Endometrial microvascular endothelial cells (primary cell): ENCODE measurements around the gene CD68. TPM values are rescaled to one million over a fixed set of nuclear protein-coding genes. Genes with fewer than 3 reads are reported as not detected.

Experiments used
- in situ Hi-C: cut with HindIII; loops from 2 replicates; pipeline ENCODE4 v1.10.0; 2017; ENCODE audit warnings: low sequenced_read_pairs, low pct_unique_long_range_greater_than_20kb; ENCODE audit errors: inconsistent ontology term
- total RNA-seq: library from RNA; depleted of rRNA; stranded (reverse); fragments of >200 nt; gene quantifications from one replicate; pipeline ENCODE4 v1.2.3, GENCODE V29; 2015; ENCODE audit errors: inconsistent ontology term

The CD68 gene
- total RNA-seq, 1 donor from 2014 or later = 22.9 TPM

DNA sequence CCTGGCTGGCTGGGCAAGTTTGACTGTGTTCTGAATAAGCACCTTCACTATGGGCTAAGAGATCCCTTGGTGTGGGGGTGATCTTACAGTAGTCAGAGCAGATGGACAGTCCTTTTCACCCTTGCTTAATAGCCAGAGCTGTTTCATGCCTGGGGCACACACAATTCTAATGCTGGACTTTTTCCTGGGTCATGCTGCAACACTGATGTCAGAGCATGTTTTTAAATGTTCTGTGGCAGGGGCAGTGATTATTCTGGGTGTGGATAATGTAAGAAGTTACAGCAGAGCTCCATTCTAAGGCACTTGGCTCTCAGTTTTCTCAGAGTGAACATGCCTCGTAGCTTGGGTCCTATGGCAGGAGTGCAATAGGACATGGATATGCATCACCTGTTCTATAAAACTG lies 4.0 kb upstream of the CD68 start:
- in situ Hi-C loops = no loop called here

DNA sequence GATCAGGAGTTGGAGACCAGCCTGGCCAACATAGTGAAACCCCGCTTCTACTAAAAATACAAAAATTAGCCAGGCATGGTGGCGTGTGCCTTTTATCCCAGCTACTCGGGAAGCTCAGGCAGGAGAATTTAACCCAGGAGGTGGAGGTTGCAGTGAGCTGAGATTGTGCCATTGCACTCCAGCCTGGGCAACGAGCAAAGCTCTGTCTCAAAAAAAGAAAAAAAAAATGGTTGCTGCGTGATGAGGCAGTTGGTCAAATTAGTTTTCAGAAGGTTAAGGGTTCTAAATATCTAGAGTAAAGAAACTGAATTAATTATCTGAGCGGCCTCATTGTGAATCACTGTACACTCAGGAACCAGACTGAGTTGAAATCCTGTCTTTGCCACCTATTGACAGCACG lies 3.5 kb upstream of the CD68 start:
- in situ Hi-C loops = no loop called here

DNA sequence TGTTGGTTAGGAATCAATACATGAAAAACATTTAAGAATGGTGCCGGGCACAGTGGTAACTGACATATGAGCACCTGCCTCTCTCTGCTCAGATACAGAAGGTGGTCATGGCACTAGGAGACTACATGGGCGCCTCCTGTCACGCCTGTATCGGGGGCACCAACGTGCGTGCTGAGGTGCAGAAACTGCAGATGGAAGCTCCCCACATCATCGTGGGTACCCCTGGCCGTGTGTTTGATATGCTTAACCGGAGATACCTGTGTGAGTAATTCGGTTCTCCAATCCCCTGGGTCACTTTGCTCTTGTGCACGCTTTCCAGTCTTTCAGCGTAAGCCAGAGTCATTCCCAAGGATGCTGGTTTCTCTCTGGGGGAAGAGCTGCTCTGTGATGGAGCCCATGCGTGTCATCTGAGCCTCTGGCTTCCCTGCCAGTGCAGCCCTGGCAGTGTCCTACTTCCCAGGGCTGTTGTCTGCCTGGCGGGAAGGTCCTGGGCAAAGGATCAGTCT lies 3.0 kb upstream of the CD68 start:
- in situ Hi-C loops = no loop called here

DNA sequence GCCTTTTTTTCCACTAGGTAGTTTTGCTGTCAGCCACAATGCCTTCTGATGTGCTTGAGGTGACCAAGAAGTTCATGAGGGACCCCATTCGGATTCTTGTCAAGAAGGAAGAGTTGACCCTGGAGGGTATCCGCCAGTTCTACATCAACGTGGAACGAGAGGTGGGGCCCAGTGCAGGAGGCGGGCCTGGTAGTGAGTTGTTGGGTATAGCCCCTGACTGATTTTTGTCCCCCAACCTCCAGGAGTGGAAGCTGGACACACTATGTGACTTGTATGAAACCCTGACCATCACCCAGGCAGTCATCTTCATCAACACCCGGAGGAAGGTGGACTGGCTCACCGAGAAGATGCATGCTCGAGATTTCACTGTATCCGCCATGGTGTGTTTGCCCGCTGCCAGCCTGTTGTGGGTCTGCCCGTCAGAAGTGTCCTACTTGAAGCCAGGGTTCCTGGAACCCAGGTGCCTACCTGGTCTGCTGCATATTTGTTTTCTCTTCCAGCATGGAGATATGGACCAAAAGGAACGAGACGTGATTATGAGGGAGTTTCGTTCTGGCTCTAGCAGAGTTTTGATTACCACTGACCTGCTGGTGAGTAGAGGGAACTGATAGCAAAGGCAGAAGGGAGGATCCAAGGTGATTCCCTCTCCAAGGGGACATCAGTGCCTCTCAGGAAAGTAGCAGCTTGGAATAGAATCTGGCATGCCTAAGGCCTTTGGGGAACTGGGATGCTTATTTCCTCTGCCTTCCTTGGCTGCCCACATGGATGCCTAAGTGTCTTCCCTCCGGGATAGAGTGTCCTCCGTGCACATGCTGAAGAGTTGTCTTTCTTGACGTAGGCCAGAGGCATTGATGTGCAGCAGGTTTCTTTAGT lies 1.9 kb upstream of the CD68 start:
- in situ Hi-C loops = no loop called here

DNA sequence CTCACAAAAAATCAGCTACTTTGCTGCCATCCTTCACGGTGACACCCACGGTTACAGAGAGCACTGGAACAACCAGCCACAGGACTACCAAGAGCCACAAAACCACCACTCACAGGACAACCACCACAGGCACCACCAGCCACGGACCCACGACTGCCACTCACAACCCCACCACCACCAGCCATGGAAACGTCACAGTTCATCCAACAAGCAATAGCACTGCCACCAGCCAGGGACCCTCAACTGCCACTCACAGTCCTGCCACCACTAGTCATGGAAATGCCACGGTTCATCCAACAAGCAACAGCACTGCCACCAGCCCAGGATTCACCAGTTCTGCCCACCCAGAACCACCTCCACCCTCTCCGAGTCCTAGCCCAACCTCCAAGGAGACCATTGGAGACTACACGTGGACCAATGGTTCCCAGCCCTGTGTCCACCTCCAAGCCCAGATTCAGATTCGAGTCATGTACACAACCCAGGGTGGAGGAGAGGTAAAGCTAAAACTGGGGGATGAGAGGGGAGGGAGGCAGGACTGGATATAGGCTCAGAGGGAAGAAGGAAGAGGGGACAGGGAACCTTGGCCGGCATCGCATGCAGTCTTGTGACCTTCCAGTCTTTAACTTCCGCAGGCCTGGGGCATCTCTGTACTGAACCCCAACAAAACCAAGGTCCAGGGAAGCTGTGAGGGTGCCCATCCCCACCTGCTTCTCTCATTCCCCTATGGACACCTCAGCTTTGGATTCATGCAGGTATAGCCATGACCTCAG lies 581 bp downstream of the CD68 start:
- in situ Hi-C loops = no loop called here

DNA sequence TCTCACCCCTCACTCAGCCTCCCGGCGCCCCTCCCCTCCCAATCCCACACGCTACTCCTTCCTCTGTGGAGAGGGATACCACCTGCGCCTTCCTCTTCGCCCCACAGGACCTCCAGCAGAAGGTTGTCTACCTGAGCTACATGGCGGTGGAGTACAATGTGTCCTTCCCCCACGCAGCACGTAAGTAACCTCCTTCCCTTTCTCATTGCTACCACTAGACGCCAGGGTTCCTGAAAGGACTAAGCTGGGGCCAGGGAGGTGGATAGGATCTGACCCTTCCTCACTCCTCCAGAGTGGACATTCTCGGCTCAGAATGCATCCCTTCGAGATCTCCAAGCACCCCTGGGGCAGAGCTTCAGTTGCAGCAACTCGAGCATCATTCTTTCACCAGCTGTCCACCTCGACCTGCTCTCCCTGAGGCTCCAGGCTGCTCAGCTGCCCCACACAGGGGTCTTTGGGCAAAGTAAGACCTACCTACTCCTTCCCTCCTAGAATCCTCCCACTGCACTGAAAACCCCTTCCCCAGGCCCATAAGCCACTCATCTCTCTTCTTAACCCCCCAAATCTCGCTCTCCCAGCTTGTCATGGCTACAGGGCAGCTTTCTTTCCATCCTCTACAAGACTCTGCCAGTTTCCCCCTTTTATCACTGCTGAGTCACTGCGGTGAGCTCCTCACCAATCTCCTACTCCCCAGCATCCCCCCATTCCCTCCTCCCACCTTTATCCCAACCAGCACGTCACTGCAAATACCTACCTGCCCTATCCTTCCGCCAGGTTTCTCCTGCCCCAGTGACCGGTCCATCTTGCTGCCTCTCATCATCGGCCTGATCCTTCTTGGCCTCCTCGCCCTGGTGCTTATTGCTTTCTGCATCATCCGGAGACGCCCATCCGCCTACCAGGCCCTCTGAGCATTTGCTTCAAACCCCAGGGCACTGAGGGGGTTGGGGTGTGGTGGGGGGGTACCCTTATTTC lies 1.5 kb downstream of the CD68 start:
- in situ Hi-C loops = no loop called here

DNA sequence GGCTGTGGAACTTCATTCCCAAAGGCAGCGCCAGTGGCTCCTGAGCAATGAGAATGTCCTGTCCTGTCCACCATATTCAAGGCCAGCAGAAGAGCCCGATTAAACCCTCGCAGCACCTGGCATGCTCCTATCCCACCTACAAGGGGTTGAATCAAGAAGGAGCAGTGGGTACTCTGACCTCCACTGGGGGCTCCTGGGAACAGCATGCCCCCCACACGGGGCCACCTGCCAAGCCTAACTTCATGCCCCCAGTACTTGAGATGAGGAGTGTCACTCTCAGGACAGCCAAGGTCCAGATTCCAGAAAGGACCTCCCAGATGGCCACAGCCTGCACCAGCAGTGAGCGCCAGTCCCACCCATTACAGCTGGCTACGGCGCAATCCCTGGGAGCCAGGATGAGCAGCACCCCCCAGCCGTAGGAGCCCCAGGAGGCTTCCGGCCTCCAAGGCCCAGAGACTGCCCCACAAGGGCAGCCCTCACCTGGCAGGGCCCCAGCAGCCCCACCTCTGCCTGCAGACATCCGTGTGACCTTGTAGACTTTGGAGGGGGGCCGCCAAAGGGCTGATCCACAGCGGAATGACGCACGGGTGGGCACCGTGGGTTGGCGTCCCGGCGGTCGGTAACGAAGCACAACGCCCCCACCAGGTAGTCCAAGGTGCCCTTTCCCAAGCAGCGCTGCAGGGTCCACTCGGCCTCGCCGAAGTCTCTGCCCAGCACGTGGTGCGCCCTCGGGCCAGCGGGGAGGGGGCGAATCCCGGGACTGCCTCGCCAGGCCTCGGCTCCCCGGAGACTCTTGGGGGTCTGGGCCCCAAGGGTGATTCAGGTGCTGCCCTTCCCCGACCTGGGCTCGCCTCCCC lies 3.2 kb downstream of the CD68 start:
- in situ Hi-C loops = no loop called here

DNA sequence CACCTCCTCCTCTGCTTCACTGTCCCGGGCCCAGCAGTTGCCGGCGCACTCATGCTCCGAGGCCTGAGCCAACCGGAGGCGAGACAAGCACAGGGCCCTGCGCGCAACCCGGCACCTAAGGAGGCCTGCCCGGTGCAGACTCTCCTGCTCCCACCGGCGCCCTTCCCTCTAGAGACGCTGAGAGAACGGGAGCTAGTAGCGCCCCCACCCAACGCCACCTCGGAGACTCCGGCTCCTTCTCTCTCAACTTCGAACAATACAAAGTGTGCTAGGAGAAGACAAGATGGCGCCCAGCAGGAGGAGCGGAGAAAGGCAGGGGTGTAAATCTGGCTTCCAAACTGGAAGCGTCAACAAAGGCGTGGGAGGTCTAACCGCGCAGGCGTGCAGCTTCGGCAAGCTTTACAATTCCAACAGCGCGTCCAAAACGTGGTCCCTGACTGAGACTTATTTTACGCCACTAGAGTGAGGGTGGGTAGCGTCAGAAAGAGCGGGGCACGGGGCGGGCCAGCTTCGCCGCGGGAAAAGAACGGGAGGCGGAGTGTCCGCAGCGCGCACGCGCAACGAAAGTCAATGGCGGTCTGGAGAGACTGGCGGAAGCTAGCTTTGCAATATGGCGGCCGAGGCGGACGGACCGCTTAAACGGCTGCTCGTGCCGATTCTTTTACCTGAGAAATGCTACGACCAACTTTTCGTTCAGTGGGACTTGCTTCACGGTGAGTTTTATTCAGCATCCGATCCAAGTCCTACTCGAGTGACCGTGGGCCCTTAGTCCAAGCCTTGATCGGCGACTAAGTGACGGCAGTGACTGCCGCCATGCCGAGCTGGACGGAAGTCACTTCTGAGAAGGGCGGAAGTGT lies 4.0 kb downstream of the CD68 start, which contains the start of gene MPDU1:
Gene MPDU1, plus strand, starts transcription at position 600 of the 857 bp plus-strand sequence. Its CDS starts 11 bp downstream, at position 611.
- in situ Hi-C loops = no loop called here

DNA sequence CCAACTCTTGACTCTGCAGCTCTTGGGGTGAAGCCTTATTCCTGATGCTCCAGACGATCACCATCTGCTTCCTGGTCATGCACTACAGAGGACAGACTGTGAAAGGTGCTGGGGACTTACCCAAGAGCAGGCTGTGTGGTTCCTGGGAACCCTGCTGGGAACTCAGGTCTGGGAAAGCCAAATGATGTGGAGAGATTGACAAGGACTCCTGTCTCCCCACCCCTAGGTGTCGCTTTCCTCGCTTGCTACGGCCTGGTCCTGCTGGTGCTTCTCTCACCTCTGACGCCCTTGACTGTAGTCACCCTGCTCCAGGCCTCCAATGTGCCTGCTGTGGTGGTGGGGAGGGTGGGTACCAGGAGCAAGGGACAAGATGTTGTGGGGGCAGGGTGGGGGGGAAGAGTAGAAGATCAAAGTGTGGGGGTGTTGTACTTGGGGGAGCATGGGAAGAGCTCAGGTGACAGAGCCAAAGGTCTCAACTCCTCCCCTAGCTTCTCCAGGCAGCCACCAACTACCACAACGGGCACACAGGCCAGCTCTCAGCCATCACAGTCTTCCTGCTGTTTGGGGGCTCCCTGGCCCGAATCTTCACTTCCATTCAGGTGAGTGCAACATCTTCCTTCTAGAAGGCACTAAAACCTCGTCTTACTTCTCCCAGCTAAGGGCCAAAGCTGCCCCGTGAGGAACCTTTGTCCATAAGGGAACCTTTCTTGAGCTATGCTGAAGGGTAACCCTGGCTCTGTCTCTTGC lies 7.4 kb downstream of the CD68 start:
- in situ Hi-C loops = no loop called here

DNA sequence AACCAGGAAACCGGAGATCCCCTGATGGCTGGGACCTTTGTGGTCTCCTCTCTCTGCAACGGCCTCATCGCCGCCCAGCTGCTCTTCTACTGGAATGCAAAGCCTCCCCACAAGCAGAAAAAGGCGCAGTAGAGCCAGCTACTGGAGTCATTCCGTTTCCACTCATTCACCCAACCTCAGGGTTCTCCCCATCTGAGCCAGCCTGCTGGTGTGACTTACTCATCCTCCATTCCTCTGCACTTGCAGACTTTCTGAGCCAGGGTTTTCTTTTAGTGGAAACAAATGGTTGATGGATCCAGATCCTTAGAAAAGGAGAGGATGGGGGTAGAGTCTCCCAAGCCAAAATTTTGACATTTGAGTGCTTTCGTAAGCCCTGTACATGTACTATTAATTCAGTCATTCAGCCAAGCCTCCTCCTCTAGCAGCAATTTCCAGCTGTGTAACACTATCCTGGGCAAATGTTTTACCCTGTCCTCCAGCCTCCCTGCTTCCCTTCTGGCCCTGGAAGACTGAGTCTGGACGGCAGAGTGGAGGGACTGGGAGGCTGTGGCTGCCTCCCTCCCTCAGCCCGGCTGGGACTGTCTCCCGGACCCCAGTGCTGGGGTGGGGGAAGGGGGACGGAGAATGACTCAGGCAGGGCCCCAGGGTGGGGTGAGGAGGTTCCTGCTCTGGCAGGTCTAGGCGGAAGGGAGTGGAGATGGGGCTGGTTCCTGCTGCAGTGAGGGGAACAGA lies 8.1 kb downstream of the CD68 start:
- in situ Hi-C loops = no loop called here

DNA sequence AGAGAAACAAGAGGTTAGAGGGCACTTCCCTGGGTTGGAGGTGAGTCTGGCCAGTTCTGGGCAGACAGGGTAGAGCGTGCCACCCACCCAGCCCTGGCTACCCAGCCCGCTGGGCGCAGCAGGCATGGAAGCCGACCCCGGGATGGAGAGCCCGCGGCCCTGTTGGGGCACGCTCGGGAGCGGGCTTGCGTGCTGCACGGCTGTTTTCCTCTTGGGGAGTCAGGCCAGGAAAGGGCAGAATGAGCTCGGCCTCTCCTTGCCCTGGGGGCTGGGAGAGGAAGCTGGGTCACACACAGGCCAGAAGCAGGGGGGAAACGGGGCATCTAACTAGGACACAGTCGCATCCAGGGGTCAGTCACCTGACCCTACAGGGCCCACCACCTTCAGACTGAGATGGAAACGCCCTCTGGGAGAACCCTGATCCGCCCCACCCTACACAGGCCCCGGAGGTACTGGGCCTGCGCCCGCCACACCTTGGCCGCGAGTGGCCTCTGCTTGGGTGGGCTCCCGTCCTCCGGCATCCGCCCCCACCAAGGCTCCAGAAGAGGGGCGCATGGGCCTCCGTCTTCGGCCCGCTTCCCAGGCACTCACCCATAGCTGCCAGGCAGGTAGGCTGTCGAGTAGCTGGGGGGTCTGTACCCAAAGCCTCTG lies 9.2 kb downstream of the CD68 start:
- in situ Hi-C loops = no loop called here

DNA sequence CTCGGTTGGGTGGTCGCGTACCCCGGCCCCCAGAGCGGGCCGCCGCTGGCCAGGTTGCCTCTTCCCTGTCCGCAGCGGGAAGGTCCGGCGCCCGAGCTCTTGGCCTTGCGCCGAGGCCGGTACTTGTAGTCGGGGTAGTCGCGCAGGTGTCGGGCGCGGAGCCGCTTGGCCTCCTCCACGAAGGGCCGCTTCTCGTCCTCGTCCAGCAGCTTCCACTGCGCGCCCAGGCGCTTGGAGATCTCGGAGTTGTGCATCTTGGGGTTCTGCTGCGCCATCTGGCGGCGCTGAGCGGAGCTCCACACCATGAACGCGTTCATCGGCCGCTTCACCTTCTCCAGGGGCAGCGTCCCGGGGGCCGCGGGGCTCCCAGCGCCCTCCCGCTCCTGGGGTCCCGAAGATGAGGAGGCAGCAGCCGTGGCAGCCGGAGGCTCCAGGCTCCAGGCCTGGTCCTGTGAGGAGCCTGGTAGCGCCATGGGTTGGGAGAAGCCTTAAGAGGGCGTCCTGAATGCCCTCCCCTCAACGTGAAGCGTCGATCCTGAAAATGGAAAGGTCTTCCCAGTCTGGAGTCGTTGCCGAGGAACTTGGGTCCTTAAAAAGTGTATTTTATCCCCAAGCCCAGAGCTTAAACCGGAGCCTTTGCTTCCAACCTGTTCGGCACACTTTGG lies 9.9 kb downstream of the CD68 start:
- in situ Hi-C loops = no loop called here

DNA sequence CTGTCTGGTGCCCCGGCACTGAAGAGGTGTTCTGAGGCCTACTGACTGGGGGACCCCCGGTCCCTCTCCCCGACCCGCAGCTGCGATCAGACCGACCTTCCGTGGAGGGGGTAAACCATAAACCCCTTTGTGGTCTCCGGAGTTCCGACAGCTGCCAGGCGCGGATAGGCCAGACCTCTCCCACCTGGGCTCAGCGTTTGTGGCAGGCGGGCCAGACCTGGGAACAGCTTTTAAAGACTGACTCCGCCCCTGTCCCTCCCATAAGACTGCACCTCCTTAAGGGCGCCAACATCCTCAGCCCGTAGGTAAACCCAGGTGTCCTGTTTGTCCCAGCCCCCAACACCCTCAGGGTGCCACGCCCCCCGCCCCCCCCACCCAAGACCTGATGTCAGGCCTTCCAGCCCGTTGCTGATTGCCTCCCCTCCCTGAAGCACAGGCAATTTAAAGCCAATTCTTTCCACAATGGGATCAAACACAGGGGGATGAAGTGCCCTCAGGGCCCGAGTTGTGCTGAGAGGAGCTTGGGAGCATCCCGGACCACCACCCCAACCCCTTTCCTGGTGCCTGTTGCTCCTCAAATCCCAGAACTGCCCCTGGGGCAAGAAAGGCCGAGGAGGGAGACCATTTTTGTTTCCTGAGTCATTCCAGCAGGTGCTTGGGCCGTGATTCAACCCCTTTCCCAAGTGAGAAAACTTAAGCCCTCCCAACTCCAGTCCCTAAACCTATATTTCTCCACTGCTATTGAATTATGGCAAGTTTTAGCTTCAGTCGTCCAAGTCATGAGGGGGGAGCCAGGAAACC lies 10.7 kb downstream of the CD68 start, which contains the start of gene SOX15:
Gene SOX15, minus strand, starts transcription at position 204 of the 801 bp plus-strand sequence. CDS start 418 bp downstream, outside the sequence.
- in situ Hi-C loops = no loop called here

DNA sequence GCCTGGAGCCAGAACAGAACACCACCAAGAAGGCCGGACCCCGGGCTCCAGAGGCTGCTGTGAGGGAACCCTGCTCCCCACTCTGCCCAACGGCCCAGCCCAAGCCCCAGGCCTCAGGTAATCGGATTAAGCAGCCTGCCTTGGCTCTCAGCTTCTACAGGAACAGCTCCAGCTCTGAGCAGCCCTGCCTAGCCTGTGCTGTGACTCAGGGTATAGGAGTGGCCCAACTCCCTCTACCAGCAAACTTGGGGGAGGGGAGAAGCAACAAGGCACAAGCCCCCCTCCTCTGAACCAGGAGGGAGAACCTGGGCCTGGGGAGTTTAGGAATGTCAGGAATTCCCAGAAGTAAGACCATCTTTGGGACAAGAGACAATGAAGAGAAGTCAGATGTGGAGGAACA lies 11.3 kb downstream of the CD68 start:
- in situ Hi-C loops = no loop called here
